Esophagus squamous epithelium (tissue), 5 donors: ENCODE measurements around the gene RALGPS1. TPM values are rescaled to one million over a fixed set of nuclear protein-coding genes. Genes with fewer than 3 reads are reported as not detected.

Experiments
- DNase-seq: peaks from one replicate; lab custom pipeline; 2025; lab: John Stamatoyannopoulos, UW
- H3K27ac ChIP-seq, 4 donors: fragments of 200-600 bp; sonication (generic); one replicate each; pipeline ENCODE4 v1.5.1; 2016 to 2019; ENCODE audit warnings: mild to moderate bottlenecking in 1 of 4
- H3K27me3 ChIP-seq, 4 donors: fragments of 200-600 bp; sonication (generic); 1 replicate in 3 of 4; 2 replicates in 1 of 4; pipeline versions ENCODE4 v1.5.1 to v1.6.0; 2017 to 2021; ENCODE audit warnings: antibody characterized with exemption in 1 of 4
- H3K36me3 ChIP-seq, 3 donors: fragments of 200-600 bp; sonication (generic); one replicate each; pipeline ENCODE4 v1.5.1; 2016 to 2019
- H3K4me1 ChIP-seq, 3 donors: fragments of 200-600 bp; sonication (generic); one replicate each; pipeline ENCODE4 v1.5.1; 2017 to 2019
- H3K4me3 ChIP-seq, 4 donors: fragments of 200-600 bp; sonication (generic); 1 replicate in 3 of 4; 2 replicates in 1 of 4; pipeline ENCODE4 v1.5.1; 2016 to 2019; ENCODE audit warnings: mild to moderate bottlenecking in 2 of 4, moderate library complexity in 1 of 4
- H3K9me3 ChIP-seq, 3 donors: fragments of 200-600 bp; sonication (generic); one replicate each; pipeline ENCODE4 v1.5.1; 2016 to 2019
- POLR2A ChIP-seq, 4 donors: fragments of 450-650 bp; IDR thresholded peaks; one replicate each; pipeline ENCODE4 v1.6.1; 2017; ENCODE audit warnings: antibody characterized with exemption in 4 of 4, mild to moderate bottlenecking in 4 of 4, moderate library complexity in 3 of 4
- WGBS, 2 donors: methylation state at CpG; one replicate each; pipeline ENCODE4 v1.1.5; 2018; 5-methylcytosine and 5-hydroxymethylcytosine counted together
- intact Hi-C: fragments of 100-400 bp; cut with DNase I; formaldehyde crosslinking; loops from one replicate; pipeline ENCODE4 v1.15.0; 2022
- total RNA-seq, 4 donors: library from RNA; depleted of rRNA; stranded (reverse); fragments of >200 nt; gene quantifications; one replicate each; pipeline ENCODE4 v1.1.0, GENCODE V29; 2016
- TF ChIP-seq, protein P1 (sequence below), 6 experiments: fragments of 450-650 bp in 4 of 6; fragments of 200-600 bp in 2 of 6; sonication (generic) in 2 of 6; IDR thresholded peaks; one replicate each; pipeline ENCODE4 v1.5.1; 2016 to 2019; ENCODE audit warnings: antibody characterized with exemption in 6 of 6, mild to moderate bottlenecking in 4 of 6, moderate library complexity in 4 of 6
- donor health status: DM: yes; HTN: yes; CAD: no.

RALGPS1 gene
- total RNA-seq, 4 donors from 2014 or later = 3.0 to 16.4 (median 10.6) TPM

DNA sequence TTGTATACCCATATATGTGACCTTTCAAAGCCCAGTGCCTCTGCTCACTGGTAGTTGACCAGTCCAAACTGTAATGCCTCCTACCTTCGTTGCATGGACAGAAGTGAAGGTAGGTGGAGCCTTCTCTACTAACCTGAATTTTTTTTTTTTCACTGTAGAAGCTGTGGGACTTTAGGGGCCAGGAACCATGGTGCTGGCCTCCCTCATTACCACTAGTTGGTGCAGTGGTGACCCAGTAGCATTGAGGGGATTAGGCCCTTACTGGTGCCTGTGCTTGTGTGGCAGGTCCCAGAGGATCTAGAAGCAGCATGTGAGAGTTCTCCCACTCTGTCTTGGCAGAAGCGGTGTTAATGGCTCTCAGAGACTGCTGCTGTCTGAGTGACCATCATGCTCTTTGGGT is 2.3 kb downstream of the RALGPS1 start:
- no peaks in the 10 kb centered on the region for H3K27me3 ChIP-seq
- no peak overlapping the region for H3K27ac ChIP-seq
- no peaks in the 10 kb centered on the region for H3K9me3 ChIP-seq
- 79% methylated on average over 2 of the region's 2 CpGs; no CpG with 5 or more reads in 1 of the 2 donors for WGBS, 2 donors
- H3K36me3 ChIP-seq = no peaks in the 10 kb centered on the region
- peaks cover 8 to 20% (median 10%) of the 10 kb centered on the region in 3 donors for H3K4me1 ChIP-seq
- no peak overlapping the region for H3K4me3 ChIP-seq
- intact Hi-C loops = loop anchor here (10.0 kb wide), 1 partner anchor 52 kb away; the partner anchor contains the start of gene ZBTB34
- DNase-seq = no peak
- TF ChIP-seq, protein P1, sequence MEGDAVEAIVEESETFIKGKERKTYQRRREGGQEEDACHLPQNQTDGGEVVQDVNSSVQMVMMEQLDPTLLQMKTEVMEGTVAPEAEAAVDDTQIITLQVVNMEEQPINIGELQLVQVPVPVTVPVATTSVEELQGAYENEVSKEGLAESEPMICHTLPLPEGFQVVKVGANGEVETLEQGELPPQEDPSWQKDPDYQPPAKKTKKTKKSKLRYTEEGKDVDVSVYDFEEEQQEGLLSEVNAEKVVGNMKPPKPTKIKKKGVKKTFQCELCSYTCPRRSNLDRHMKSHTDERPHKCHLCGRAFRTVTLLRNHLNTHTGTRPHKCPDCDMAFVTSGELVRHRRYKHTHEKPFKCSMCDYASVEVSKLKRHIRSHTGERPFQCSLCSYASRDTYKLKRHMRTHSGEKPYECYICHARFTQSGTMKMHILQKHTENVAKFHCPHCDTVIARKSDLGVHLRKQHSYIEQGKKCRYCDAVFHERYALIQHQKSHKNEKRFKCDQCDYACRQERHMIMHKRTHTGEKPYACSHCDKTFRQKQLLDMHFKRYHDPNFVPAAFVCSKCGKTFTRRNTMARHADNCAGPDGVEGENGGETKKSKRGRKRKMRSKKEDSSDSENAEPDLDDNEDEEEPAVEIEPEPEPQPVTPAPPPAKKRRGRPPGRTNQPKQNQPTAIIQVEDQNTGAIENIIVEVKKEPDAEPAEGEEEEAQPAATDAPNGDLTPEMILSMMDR (IDR thresholded peaks at IDR 0.05) = no peak
- TF ChIP-seq POLR2A (IDR thresholded peaks at IDR 0.05) = no peak

DNA sequence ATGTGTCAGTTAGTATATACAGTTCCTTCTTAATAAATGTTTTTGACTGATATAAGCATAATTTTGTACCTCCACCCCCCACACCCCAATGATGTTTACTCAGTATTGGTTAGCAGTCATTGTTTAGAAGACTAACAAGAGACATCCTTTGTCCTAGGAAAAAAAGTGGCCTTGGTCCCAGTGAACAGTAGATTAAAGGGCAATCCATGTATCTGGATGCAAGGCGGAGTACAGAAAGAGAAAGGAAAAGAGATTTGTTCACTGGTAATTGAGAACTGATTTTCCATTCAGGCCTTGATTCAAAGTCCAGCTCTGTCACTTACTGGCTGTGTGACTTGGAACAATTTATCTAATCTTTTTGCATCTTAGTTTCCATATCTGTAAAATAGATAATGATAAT is 4.6 kb downstream of the RALGPS1 start:
- no peaks in the 10 kb centered on the region for H3K27me3 ChIP-seq
- H3K9me3 ChIP-seq = no peaks in the 10 kb centered on the region
- no peak overlapping the region for H3K27ac ChIP-seq
- no peak overlapping the region for H3K4me3 ChIP-seq
- intact Hi-C loops = loop anchor here (10.0 kb wide), 1 partner anchor 54 kb away; the partner anchor contains the start of gene ZBTB34
- TF ChIP-seq, protein P1 (IDR thresholded peaks at IDR 0.05) = no peak
- TF ChIP-seq POLR2A (IDR thresholded peaks at IDR 0.05) = no peak
- peaks cover 6 to 17% (median 7%) of the 10 kb centered on the region in 3 donors for H3K4me1 ChIP-seq
- WGBS, 2 donors = 85 to 94% methylated on average over 1 of the region's 1 CpG
- no peak for DNase-seq
- no peaks in the 10 kb centered on the region for H3K36me3 ChIP-seq

DNA sequence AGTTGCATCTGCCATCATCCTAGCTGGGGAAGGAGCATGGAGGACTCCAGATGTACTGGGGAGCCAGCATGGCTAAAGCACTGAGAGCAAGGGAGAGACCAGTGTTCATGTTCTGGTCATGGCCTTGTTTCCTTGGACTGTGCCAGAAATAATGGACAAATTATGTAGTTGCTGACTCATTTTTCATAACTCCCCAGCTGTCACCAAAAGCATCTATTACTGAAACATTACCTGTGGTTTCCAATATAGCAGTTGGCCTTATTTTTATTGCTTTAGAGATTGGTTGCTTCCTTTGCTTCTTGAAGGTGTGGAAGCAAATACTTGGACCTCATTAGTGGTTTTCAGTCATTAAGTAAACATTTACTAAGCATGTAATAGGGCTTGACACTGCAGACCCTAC is 11.3 kb downstream of the RALGPS1 start:
- TF ChIP-seq, protein P1 (IDR thresholded peaks at IDR 0.05) = no peak
- TF ChIP-seq POLR2A (IDR thresholded peaks at IDR 0.05) = no peak
- no peak for DNase-seq
- Histone ChIP-seq H3K36me3 (no peaks in the 10 kb centered on the region), H3K4me3 (no peak overlapping the region), H3K9me3 (no peaks in the 10 kb centered on the region), H3K4me1 (no peaks in the 10 kb centered on the region), H3K27me3 (no peaks in the 10 kb centered on the region), H3K27ac (no peak overlapping the region)
- intact Hi-C loops = no loop called here

DNA sequence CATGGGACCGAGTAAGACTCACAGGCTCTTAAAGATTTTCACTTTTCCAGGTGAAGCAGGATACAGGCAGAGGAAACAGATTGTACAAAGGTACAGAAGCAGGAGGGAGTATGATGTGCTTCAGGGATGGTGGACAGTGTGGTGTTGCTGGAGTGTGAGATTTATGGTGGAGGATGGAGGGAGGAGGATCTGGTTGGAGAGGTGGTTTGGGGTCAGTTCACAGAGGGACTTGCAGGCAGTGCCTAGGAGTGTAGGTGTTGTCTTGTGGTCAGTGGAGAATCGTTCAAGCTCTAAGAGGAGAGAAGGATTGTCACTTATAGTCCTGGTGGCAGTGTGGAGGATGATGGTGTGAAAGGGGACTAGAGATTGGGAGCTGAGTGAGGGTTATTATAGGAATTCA is 11.8 kb downstream of the RALGPS1 start:
- TF ChIP-seq POLR2A (IDR thresholded peaks at IDR 0.05) = no peak
- TF ChIP-seq, protein P1 (IDR thresholded peaks at IDR 0.05) = no peak
- no peaks in the 10 kb centered on the region for H3K27me3 ChIP-seq

DNA sequence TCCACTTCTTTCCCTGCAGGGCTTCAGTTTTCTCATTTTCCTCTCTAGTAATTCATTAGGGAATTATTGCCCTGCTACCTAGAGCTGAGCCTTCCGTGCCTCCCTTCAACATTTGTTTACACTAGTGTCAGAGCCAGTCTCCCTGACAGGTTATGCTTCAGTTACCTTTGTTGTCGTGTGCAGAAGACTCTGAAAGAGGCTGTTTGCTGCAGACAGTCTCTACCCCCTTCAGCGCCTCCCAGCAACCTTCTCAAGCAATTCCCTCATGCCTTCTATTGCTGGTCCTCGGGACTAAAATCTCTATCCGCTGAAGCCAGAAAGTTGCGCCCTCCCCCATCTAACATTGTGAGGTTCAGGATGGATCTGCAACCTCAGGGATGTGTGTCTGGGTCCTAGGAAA is 12.8 kb downstream of the RALGPS1 start:
- Histone ChIP-seq H3K27me3 (no peaks in the 10 kb centered on the region), H3K36me3 (no peaks in the 10 kb centered on the region), H3K27ac (no peak overlapping the region), H3K4me3 (no peak overlapping the region), H3K4me1 (no peaks in the 10 kb centered on the region), H3K9me3 (no peaks in the 10 kb centered on the region)
- no peak for DNase-seq
- intact Hi-C loops = no loop called here
- 66 to 75% methylated on average over 6 of the region's 6 CpGs for WGBS, 2 donors
- TF ChIP-seq POLR2A (IDR thresholded peaks at IDR 0.05) = no peak
- TF ChIP-seq, protein P1 (IDR thresholded peaks at IDR 0.05) = no peak

More for the DNA sequence above, 11.8 kb downstream of the RALGPS1 start:
- no peak overlapping the region for H3K27ac ChIP-seq
- intact Hi-C loops = no loop called here
- H3K36me3 ChIP-seq = no peaks in the 10 kb centered on the region
- H3K4me3 ChIP-seq = no peak overlapping the region
- no peak for DNase-seq
- H3K9me3 ChIP-seq = no peaks in the 10 kb centered on the region
- H3K4me1 ChIP-seq = no peaks in the 10 kb centered on the region
- WGBS, 2 donors = 60 to 79% methylated on average over 2 of the region's 2 CpGs
